ENCODE data around the gene SLC6A8.

The SLC6A8 gene

DNA sequence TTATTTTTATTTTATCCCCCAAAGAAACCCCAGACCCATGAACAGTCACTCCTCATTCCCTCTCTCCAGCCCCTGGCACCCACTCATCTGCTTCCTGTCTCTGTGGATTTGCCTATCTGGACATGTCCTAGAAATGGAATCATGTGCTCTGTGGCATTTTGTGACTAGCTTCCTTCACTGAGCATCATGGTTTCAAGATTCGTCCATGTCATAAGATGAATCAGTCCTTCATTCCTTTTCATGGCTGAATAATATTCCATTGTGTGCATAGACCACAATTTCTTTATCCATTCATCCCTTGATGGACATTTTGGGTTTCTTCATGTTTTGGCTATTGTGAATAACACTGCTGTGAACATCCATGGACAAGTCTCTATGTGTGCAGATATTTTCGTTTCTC lies 47.1 kb downstream of the SLC6A8 start:
- Histone ChIP-seq H3K4me3 (ENCODE audit: low read depth in 1 of 2, low read length in 2 of 2) (no peak overlapping the region), H3K27me3 (ENCODE audit: insufficient read depth, low read length, poor library complexity) (no peaks in the 10 kb centered on the region), H3K9me3 (ENCODE audit: insufficient read depth, low read length, severe bottlenecking) (no peaks in the 10 kb centered on the region), H3K4me2 (ENCODE audit: insufficient read depth, low read length) (no peak overlapping the region), H4K20me1 (ENCODE audit: insufficient read depth, low read length) (no peaks in the 10 kb centered on the region), H2AFZ (ENCODE audit: low read depth, low read length) (no peak overlapping the region), H3K79me2 (ENCODE audit: insufficient read depth, low read length) (no peaks in the 10 kb centered on the region), H3K9ac (ENCODE audit: low read depth, low read length) (no peak overlapping the region), H3K4me1 (ENCODE audit: insufficient read depth, low read length) (no peaks in the 10 kb centered on the region), H3K36me3 (ENCODE audit: insufficient read depth, low read length) (no peaks in the 10 kb centered on the region), H3K27ac (ENCODE audit: low read length) (no peak overlapping the region)
- TF ChIP-seq EZH2 (IDR thresholded peaks at IDR 0.05; ENCODE audit: borderline replicate concordance, low read depth, low read length, severe bottlenecking), result no peak
- TF ChIP-seq, protein P1, sequence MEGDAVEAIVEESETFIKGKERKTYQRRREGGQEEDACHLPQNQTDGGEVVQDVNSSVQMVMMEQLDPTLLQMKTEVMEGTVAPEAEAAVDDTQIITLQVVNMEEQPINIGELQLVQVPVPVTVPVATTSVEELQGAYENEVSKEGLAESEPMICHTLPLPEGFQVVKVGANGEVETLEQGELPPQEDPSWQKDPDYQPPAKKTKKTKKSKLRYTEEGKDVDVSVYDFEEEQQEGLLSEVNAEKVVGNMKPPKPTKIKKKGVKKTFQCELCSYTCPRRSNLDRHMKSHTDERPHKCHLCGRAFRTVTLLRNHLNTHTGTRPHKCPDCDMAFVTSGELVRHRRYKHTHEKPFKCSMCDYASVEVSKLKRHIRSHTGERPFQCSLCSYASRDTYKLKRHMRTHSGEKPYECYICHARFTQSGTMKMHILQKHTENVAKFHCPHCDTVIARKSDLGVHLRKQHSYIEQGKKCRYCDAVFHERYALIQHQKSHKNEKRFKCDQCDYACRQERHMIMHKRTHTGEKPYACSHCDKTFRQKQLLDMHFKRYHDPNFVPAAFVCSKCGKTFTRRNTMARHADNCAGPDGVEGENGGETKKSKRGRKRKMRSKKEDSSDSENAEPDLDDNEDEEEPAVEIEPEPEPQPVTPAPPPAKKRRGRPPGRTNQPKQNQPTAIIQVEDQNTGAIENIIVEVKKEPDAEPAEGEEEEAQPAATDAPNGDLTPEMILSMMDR (IDR thresholded peaks at IDR 0.05; ENCODE audit: borderline replicate concordance, extremely low read depth, low read length, poor library complexity, severe bottlenecking), result no peak
- ATAC-seq (ENCODE audit: insufficient read depth, low read depth) (no peak), DNase-seq (no peak)

GRCh38 chrX:153735274-153735673 lies 47.5 kb downstream of the SLC6A8 start:
- no peak for DNase-seq
- no peaks in the 10 kb centered on the region for H4K20me1 ChIP-seq (ENCODE audit: insufficient read depth, low read length)
- no peak for ATAC-seq (ENCODE audit: insufficient read depth, low read depth)
- H3K27me3 ChIP-seq (ENCODE audit: insufficient read depth, low read length, poor library complexity), result no peaks in the 10 kb centered on the region
- TF ChIP-seq, protein P1 (IDR thresholded peaks at IDR 0.05; ENCODE audit: borderline replicate concordance, extremely low read depth, low read length, poor library complexity, severe bottlenecking), result no peak
- no peak for TF ChIP-seq EZH2 (IDR thresholded peaks at IDR 0.05; ENCODE audit: borderline replicate concordance, low read depth, low read length, severe bottlenecking)
- H3K4me2 ChIP-seq (ENCODE audit: insufficient read depth, low read length), result no peak overlapping the region
- H3K79me2 ChIP-seq (ENCODE audit: insufficient read depth, low read length), result no peaks in the 10 kb centered on the region
- H3K9ac ChIP-seq (ENCODE audit: low read depth, low read length), result no peak overlapping the region
- H3K4me1 ChIP-seq (ENCODE audit: insufficient read depth, low read length), result no peaks in the 10 kb centered on the region
- H2AFZ ChIP-seq (ENCODE audit: low read depth, low read length), result no peak overlapping the region
- H3K4me3 ChIP-seq (ENCODE audit: low read depth in 1 of 2, low read length in 2 of 2), result no peak overlapping the region
- no peaks in the 10 kb centered on the region for H3K36me3 ChIP-seq (ENCODE audit: insufficient read depth, low read length)
- no peak overlapping the region for H3K27ac ChIP-seq (ENCODE audit: low read length)
- H3K9me3 ChIP-seq (ENCODE audit: insufficient read depth, low read length, severe bottlenecking), result no peaks in the 10 kb centered on the region

GRCh38 chrX:153736071-153736820 lies 48.5 kb downstream of the SLC6A8 start:
- no peaks in the 10 kb centered on the region for H3K27me3 ChIP-seq (ENCODE audit: insufficient read depth, low read length, poor library complexity)
- ATAC-seq (ENCODE audit: insufficient read depth, low read depth) (no peak), DNase-seq (no peak)
- H3K4me3 ChIP-seq (ENCODE audit: low read depth in 1 of 2, low read length in 2 of 2), result no peak overlapping the region
- no peak overlapping the region for H2AFZ ChIP-seq (ENCODE audit: low read depth, low read length)
- H3K4me2 ChIP-seq (ENCODE audit: insufficient read depth, low read length), result no peak overlapping the region
- H3K4me1 ChIP-seq (ENCODE audit: insufficient read depth, low read length), result no peaks in the 10 kb centered on the region
- H4K20me1 ChIP-seq (ENCODE audit: insufficient read depth, low read length), result no peaks in the 10 kb centered on the region
- no peaks in the 10 kb centered on the region for H3K36me3 ChIP-seq (ENCODE audit: insufficient read depth, low read length)
- TF ChIP-seq EZH2 (IDR thresholded peaks at IDR 0.05; ENCODE audit: borderline replicate concordance, low read depth, low read length, severe bottlenecking), result no peak
- TF ChIP-seq, protein P1 (IDR thresholded peaks at IDR 0.05; ENCODE audit: borderline replicate concordance, extremely low read depth, low read length, poor library complexity, severe bottlenecking), result no peak
- no peaks in the 10 kb centered on the region for H3K9me3 ChIP-seq (ENCODE audit: insufficient read depth, low read length, severe bottlenecking)
- no peak overlapping the region for H3K9ac ChIP-seq (ENCODE audit: low read depth, low read length)
- H3K27ac ChIP-seq (ENCODE audit: low read length), result no peak overlapping the region
- H3K79me2 ChIP-seq (ENCODE audit: insufficient read depth, low read length), result no peaks in the 10 kb centered on the region

Measured in DND-41 (cell line).